ENCODE measurements around the gene VWF. TPM values are rescaled to one million over a fixed set of nuclear protein-coding genes. Genes with fewer than 3 reads are reported as not detected.

The VWF gene
- total RNA-seq, 3 donors from 2014 or later: 34.3 to 82.5 (median 72.9) TPM

DNA sequence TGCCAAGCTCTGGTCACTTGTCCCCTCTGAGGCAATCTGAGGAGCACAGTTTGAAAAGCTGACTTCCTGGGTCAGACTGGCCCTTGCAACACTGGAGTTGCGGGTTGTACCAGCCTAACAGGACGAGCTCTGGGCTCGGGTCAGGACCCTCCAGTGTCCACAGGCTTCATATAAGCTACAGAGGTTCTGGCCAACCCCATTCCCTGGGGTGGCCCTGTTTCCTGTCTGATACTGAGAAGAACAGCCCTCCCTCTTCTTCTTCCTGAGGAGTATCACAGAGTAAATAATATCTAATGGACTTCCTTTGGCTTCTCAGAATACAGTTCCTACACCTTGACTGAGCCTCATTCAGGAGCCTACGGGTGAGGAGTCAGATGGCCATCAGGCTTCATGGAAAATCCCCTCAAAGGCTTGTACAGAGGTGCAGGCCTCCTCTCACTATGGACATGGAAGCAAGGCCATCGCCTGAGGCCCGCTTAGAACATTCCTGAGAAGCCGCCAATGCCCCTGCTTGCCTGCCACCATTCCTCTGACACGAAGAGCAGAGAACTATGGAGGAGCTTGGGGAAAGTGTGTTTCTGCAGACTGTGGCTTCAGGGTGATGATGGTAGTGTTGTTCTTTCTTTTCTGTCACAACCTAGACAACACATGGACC, 150.9 kb downstream of the VWF start:
- H3K9me3 ChIP-seq: no peaks in the 10 kb centered on the region
- intact Hi-C loops (cut with DNase I, micrococcal nuclease): no loop called here
- no peak overlapping the region for H3K4me3 ChIP-seq
- ATAC-seq: no peak
- no peaks in the 10 kb centered on the region for H3K4me1 ChIP-seq (ENCODE audit: low read depth)
- TF ChIP-seq, protein P1, sequence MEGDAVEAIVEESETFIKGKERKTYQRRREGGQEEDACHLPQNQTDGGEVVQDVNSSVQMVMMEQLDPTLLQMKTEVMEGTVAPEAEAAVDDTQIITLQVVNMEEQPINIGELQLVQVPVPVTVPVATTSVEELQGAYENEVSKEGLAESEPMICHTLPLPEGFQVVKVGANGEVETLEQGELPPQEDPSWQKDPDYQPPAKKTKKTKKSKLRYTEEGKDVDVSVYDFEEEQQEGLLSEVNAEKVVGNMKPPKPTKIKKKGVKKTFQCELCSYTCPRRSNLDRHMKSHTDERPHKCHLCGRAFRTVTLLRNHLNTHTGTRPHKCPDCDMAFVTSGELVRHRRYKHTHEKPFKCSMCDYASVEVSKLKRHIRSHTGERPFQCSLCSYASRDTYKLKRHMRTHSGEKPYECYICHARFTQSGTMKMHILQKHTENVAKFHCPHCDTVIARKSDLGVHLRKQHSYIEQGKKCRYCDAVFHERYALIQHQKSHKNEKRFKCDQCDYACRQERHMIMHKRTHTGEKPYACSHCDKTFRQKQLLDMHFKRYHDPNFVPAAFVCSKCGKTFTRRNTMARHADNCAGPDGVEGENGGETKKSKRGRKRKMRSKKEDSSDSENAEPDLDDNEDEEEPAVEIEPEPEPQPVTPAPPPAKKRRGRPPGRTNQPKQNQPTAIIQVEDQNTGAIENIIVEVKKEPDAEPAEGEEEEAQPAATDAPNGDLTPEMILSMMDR (IDR thresholded peaks at IDR 0.05): no peak
- DNase-seq: no peak
- H3K36me3 ChIP-seq (ENCODE audit: low read depth): no peaks in the 10 kb centered on the region

- TF ChIP-seq, protein P1 (IDR thresholded peaks at IDR 0.05): no peak
- ATAC-seq (no peak), DNase-seq (no peak)
- H3K9me3 ChIP-seq: no peaks in the 10 kb centered on the region
- no peak overlapping the region for H3K4me3 ChIP-seq
- intact Hi-C loops (cut with DNase I, micrococcal nuclease): no loop called here
- H3K36me3 ChIP-seq (ENCODE audit: low read depth): no peaks in the 10 kb centered on the region
- H3K4me1 ChIP-seq (ENCODE audit: low read depth): no peaks in the 10 kb centered on the region
These were observed 152.1 kb downstream of the VWF start for GRCh38 chr12:5972387-5972786.

GRCh38 chr12:5971194-5971850, 153.1 kb downstream of the VWF start:
- Histone ChIP-seq H3K9me3 (no peaks in the 10 kb centered on the region), H3K4me3 (no peak overlapping the region), H3K4me1 (ENCODE audit: low read depth) (no peaks in the 10 kb centered on the region), H3K36me3 (ENCODE audit: low read depth) (no peaks in the 10 kb centered on the region)
- DNase-seq: no peak
- no peak for ATAC-seq
- intact Hi-C loops (cut with DNase I, micrococcal nuclease): no loop called here
- TF ChIP-seq, protein P1 (IDR thresholded peaks at IDR 0.05): no peak

GRCh38 chr12:5969974-5970690, 154.3 kb downstream of the VWF start:
- no peak for ATAC-seq
- Histone ChIP-seq H3K9me3 (no peaks in the 10 kb centered on the region), H3K36me3 (ENCODE audit: low read depth) (no peaks in the 10 kb centered on the region), H3K4me1 (ENCODE audit: low read depth) (no peaks in the 10 kb centered on the region), H3K4me3 (no peak overlapping the region)
- no peak for DNase-seq
- TF ChIP-seq, protein P1 (IDR thresholded peaks at IDR 0.05): no peak
- intact Hi-C loops (cut with DNase I, micrococcal nuclease): no loop called here

- TF ChIP-seq, protein P1 (IDR thresholded peaks at IDR 0.05): no peak
- Histone ChIP-seq H3K4me3 (no peak overlapping the region), H3K4me1 (ENCODE audit: low read depth) (no peaks in the 10 kb centered on the region), H3K36me3 (ENCODE audit: low read depth) (no peaks in the 10 kb centered on the region), H3K9me3 (no peaks in the 10 kb centered on the region)
- ATAC-seq: no peak
- no peak for DNase-seq
- intact Hi-C loops (cut with DNase I, micrococcal nuclease): no loop called here
These were observed 155.1 kb downstream of the VWF start for GRCh38 chr12:5969156-5969973.
